Smooth muscle cell (in vitro differentiated cells): ENCODE results near the gene POLD1. TPM values are rescaled to one million over a fixed set of nuclear protein-coding genes. Genes with fewer than 3 reads are reported as not detected.

Source experiments
- DNase-seq: peaks from one replicate; lab custom pipeline; 2025; ENCODE audit not compliant: unreplicated experiment; lab: John Stamatoyannopoulos, UW
- H2AFZ ChIP-seq: fragments of 200-600 bp; sonication (generic); 2 replicates; pipeline ENCODE4 v1.6.0; 2016; ENCODE audit warnings: antibody characterized with exemption, low read depth, mild to moderate bottlenecking
- H3F3A ChIP-seq: fragments of 200-600 bp; sonication (generic); 2 replicates; pipeline ENCODE4 v1.6.0; 2017; ENCODE audit warnings: antibody characterized with exemption, low read depth
- H3K27ac ChIP-seq: fragments of 200-600 bp; sonication (generic); 2 replicates; pipeline ENCODE4 v1.5.1; 2016; ENCODE audit warnings: low read depth, mild to moderate bottlenecking
- H3K27me3 ChIP-seq: fragments of 200-600 bp; sonication (generic); 2 replicates; pipeline ENCODE4 v1.6.1; 2016; ENCODE audit warnings: low read depth, mild to moderate bottlenecking
- H3K36me3 ChIP-seq: fragments of 200-600 bp; sonication (generic); 2 replicates; pipeline ENCODE4 v1.5.1; 2016; ENCODE audit warnings: low read depth
- H3K4me1 ChIP-seq: fragments of 200-600 bp; sonication (generic); 2 replicates; pipeline ENCODE4 v1.5.1; 2016; ENCODE audit warnings: low read depth
- H3K4me2 ChIP-seq: fragments of 200-600 bp; sonication (generic); 2 replicates; pipeline ENCODE4 v1.6.0; 2016; ENCODE audit warnings: mild to moderate bottlenecking
- H3K4me3 ChIP-seq: fragments of 200-600 bp; sonication (generic); 2 replicates; pipeline ENCODE4 v1.5.1; 2016; ENCODE audit warnings: mild to moderate bottlenecking
- H3K79me2 ChIP-seq: fragments of 200-600 bp; sonication (generic); 2 replicates; pipeline ENCODE4 v1.6.0; 2016; ENCODE audit warnings: low read depth, mild to moderate bottlenecking
- H3K9ac ChIP-seq: fragments of 200-600 bp; sonication (generic); 2 replicates; pipeline ENCODE4 v1.6.0; 2016; ENCODE audit warnings: low read depth
- H3K9me3 ChIP-seq: fragments of 200-600 bp; sonication (generic); replicated peaks from 2 replicates; pipeline ENCODE4 v1.5.1; 2016; ENCODE audit warnings: low read depth
- H4K20me1 ChIP-seq: fragments of 200-600 bp; sonication (generic); 2 replicates; pipeline ENCODE4 v1.6.0; 2016; ENCODE audit warnings: low read depth
- CTCF ChIP-seq: fragments of 200-600 bp; sonication (generic); IDR thresholded peaks from 2 replicates; pipeline ENCODE4 v1.5.1; 2017; ENCODE audit warnings: borderline replicate concordance, mild to moderate bottlenecking, antibody characterized with exemption; ENCODE audit not compliant: insufficient read depth, poor library complexity, severe bottlenecking
- WGBS: methylation state at CpG from one replicate; pipeline ENCODE4 v1.1.7; 2016; ENCODE audit warnings: low lambda C conversion rate; 5-methylcytosine and 5-hydroxymethylcytosine counted together
- polyA plus RNA-seq: library from polyadenylated mRNA; unstranded; fragments of >200 nt; fragmentation: Nextera tagmentation; extraction: Ambion mirVana; gene quantifications from 2 replicates; pipeline ENCODE4 v1.2.1, GENCODE V29; 2016
- total RNA-seq: library from RNA; depleted of rRNA; stranded (reverse); fragments of >200 nt; gene quantifications from 2 replicates; pipeline ENCODE4 v1.2.3, GENCODE V29; 2014

POLD1 gene
- total and polyA plus RNA-seq, 2 experiments from 2014 or later = 14.9 to 37.6 TPM

DNA sequence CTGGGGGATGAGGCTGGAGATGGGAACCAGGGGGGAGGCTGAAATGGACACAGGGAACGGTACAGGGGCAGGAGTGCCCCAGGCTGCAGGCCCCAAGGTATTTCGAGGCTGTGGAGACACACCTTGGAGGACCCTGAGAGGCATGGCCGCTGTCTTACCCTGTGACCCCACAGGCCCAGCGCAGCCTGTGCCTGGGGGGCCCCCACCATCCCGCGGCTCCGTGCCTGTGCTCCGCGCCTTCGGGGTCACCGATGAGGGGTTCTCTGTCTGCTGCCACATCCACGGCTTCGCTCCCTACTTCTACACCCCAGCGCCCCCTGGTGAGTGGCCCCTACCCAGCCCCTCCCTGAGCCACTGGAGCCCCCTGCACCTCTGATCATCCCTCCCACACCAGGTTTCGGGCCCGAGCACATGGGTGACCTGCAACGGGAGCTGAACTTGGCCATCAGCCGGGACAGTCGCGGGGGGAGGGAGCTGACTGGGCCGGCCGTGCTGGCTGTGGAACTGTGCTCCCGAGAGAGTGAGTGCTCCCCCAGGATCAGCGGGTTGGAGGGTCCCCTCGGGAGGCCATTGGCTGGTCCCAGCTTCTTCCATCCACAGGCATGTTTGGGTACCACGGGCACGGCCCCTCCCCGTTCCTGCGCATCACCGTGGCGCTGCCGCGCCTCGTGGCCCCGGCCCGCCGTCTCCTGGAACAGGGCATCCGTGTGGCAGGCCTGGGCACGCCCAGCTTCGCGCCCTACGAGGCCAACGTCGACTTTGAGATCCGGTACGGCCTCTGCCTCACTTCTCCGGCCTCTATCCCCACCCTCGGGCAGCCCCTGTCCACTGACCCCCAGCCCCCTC, 17.7 kb downstream of the POLD1 start:
- WGBS = 96% methylated on average over 43 of the region's 48 CpGs
- H3K4me1 ChIP-seq = no peaks in the 10 kb centered on the region
- no peak for TF ChIP-seq CTCF
- H3K79me2 ChIP-seq = no peaks in the 10 kb centered on the region
- no peak overlapping the region for H3K27ac ChIP-seq
- DNase-seq = no peak
- H2AFZ ChIP-seq = no peak overlapping the region
- no peaks in the 10 kb centered on the region for H4K20me1 ChIP-seq
- H3F3A ChIP-seq = no peaks in the 10 kb centered on the region
- no peak overlapping the region for H3K4me3 ChIP-seq
- no peaks in the 10 kb centered on the region for H3K27me3 ChIP-seq
- no peak overlapping the region for H3K9ac ChIP-seq
- H3K4me2 ChIP-seq = no peak overlapping the region
- no peaks in the 10 kb centered on the region for H3K36me3 ChIP-seq
- H3K9me3 ChIP-seq = no peaks in the 10 kb centered on the region

GRCh38 chr19:50402544-50403301, 18.6 kb downstream of the POLD1 start:
- Histone ChIP-seq H3K9ac (no peak overlapping the region), H2AFZ (no peak overlapping the region), H3K4me1 (no peaks in the 10 kb centered on the region), H3K4me3 (no peak overlapping the region), H3K27ac (no peak overlapping the region), H3K36me3 (no peaks in the 10 kb centered on the region), H3K4me2 (no peak overlapping the region), H3F3A (no peaks in the 10 kb centered on the region), H3K9me3 (no peaks in the 10 kb centered on the region), H3K27me3 (no peaks in the 10 kb centered on the region), H3K79me2 (no peaks in the 10 kb centered on the region), H4K20me1 (no peaks in the 10 kb centered on the region)
- WGBS = 98% methylated on average over 40 of the region's 41 CpGs
- no peak for TF ChIP-seq CTCF
- DNase-seq = no peak

GRCh38 chr19:50406156-50406820, 22.1 kb downstream of the POLD1 start:
- Histone ChIP-seq H3K79me2 (no peaks in the 10 kb centered on the region), H3K9me3 (no peaks in the 10 kb centered on the region), H3K36me3 (no peaks in the 10 kb centered on the region), H3F3A (no peaks in the 10 kb centered on the region), H3K27ac (no peak overlapping the region), H3K27me3 (no peaks in the 10 kb centered on the region), H3K9ac (no peak overlapping the region), H3K4me3 (no peak overlapping the region), H3K4me2 (no peak overlapping the region), H3K4me1 (no peaks in the 10 kb centered on the region), H4K20me1 (no peaks in the 10 kb centered on the region), H2AFZ (no peak overlapping the region)
- 97% methylated on average over 16 of the region's 22 CpGs for WGBS
- DNase-seq = no peak
- TF ChIP-seq CTCF = no peak
